K562 (cell line): ENCODE data around the gene SMCO3. TPM values are rescaled to one million over a fixed set of nuclear protein-coding genes. Genes with fewer than 3 reads are reported as not detected.

Experiments
- ATAC-seq: fragments of 200-7000 bp; cut with Tn5 transposase; 3 replicates; pipeline ENCODE4 v1.9.1; 2020; ENCODE audit warnings: moderate library complexity
- BruUV-seq: library from RNA; stranded (reverse); fragments of 400-500 nt; replicated peaks from 2 replicates; lab custom pipeline; 2021; lab: Mats Ljungman, UMichigan
- CTCF ChIA-PET: fragments of 300-600 bp; formaldehyde crosslinking; extraction: SDS; loops from one replicate; lab custom pipeline; 2021; ENCODE audit warnings: low intra/inter-chr PET ratio; lab: Yijun Ruan, JAX
- POLR2A ChIA-PET: fragments of 300-600, 350-650 bp; sonication (Branson Sonifier 250); formaldehyde crosslinking; extraction: SDS; loops from one replicate; lab custom pipeline; 2021; ENCODE audit warnings: antibody characterized with exemption, inconsistent platforms; lab: Yijun Ruan, JAX
- DNase-seq, 4 experiments: peaks; one replicate each; pipeline versions ENCODE4 v3.0.0 to v3.0.0-alpha.2; 2011 to 2018; ENCODE audit warnings: low spot score in 3 of 4, mixed read lengths in 3 of 4; ENCODE audit errors: extremely low read depth in 1 of 4
- FAIRE-seq: peaks from 2 replicates; lab custom pipeline; 2011; peaks lifted over from hg19 to GRCh38; lab: Jason Lieb, UNC
- H2AFZ ChIP-seq: 2 replicates; pipeline ENCODE4 v1.6.0; 2011; ENCODE audit warnings: low read depth, low read length, control low read depth, inconsistent platforms
- H3K27ac ChIP-seq: fragments of 200-600 bp; 3 replicates; pipeline ENCODE4 v1.8.0; 2011; ENCODE audit warnings: low read depth, mild to moderate bottlenecking, control low read depth, inconsistent platforms, low read length, moderate library complexity, mixed read lengths; ENCODE audit errors: extremely low read depth
- H3K27me3 ChIP-seq, 2 experiments: fragments of 300-600 bp in 1 of 2; 2 replicates in 1 of 2; 3 replicates in 1 of 2; pipeline versions ENCODE4 v1.6.0 to v1.8.0; 2011; ENCODE audit warnings: inconsistent platforms in 2 of 2, low read length in 2 of 2, mild to moderate bottlenecking in 1 of 2, mixed read lengths in 1 of 2, moderate library complexity in 1 of 2; ENCODE audit not compliant: control insufficient read depth in 2 of 2, insufficient read depth in 2 of 2
- H3K36me3 ChIP-seq: fragments of 300-600 bp; 3 replicates; pipeline ENCODE4 v1.8.0; 2011; ENCODE audit warnings: mild to moderate bottlenecking, low read length, inconsistent platforms; ENCODE audit not compliant: control insufficient read depth, insufficient read depth
- H3K4me1 ChIP-seq, 2 experiments: fragments of 200-600 bp in 1 of 2; replicated peaks in 1 of 2; 2 replicates in 1 of 2; 3 replicates in 1 of 2; pipeline versions ENCODE4 v1.5.1 to v1.8.0; 2011; ENCODE audit warnings: inconsistent platforms in 2 of 2, low read length in 2 of 2, mild to moderate bottlenecking in 1 of 2, mixed read lengths in 1 of 2, moderate library complexity in 1 of 2; ENCODE audit not compliant: control insufficient read depth in 2 of 2, insufficient read depth in 2 of 2
- H3K4me2 ChIP-seq: 2 replicates; pipeline ENCODE4 v1.6.1; 2011; ENCODE audit warnings: low read length, control low read depth, inconsistent platforms, mixed read lengths; ENCODE audit not compliant: insufficient read depth
- H3K4me3 ChIP-seq: fragments of 200-600 bp; sonication (generic), shearing (Covaris generic); 2 replicates; pipeline ENCODE4 v1.5.1; 2016; ENCODE audit warnings: control low read depth, inconsistent platforms
- H3K79me2 ChIP-seq: fragments of 200-600 bp; 3 replicates; pipeline ENCODE4 v1.8.0; 2011; ENCODE audit warnings: low read length, inconsistent platforms; ENCODE audit not compliant: control insufficient read depth, insufficient read depth
- H3K9ac ChIP-seq, 2 experiments: 2 replicates each; pipeline versions ENCODE4 v1.6.0 to v1.6.1; 2011; ENCODE audit warnings: low read depth in 2 of 2, low read length in 2 of 2, control low read depth in 1 of 2, inconsistent platforms in 1 of 2, mild to moderate bottlenecking in 1 of 2, mixed read lengths in 1 of 2; ENCODE audit not compliant: insufficient read depth in 1 of 2
- H3K9me1 ChIP-seq: one replicate; pipeline ENCODE4 v1.6.0; 2011; ENCODE audit warnings: inconsistent platforms, mild to moderate bottlenecking, low read length, moderate library complexity; ENCODE audit not compliant: control insufficient read depth, insufficient read depth
- H3K9me3 ChIP-seq: replicated peaks from 2 replicates; pipeline ENCODE4 v1.5.1; 2011; ENCODE audit warnings: low read depth, low read length, inconsistent platforms; ENCODE audit not compliant: control insufficient read depth, insufficient read depth
- H4K20me1 ChIP-seq: replicated peaks from 2 replicates; pipeline ENCODE4 v1.6.1; 2011; ENCODE audit warnings: low read length, inconsistent platforms, mixed read lengths; ENCODE audit not compliant: control insufficient read depth, insufficient read depth
- ARID3A ChIP-seq: IDR thresholded peaks from 2 replicates; pipeline ENCODE4 v1.6.1; 2012; ENCODE audit warnings: low read depth, low read length, improper control_type of control experiment, borderline replicate concordance
- ARID3B ChIP-seq: fragments of 250-450 bp; sonication (Bioruptor Pico); IDR thresholded peaks from 2 replicates; pipeline ENCODE4 v1.4.0; 2020; ENCODE audit warnings: borderline replicate concordance
- ERF ChIP-seq: fragments of 450-650 bp; formaldehyde crosslinking; IDR thresholded peaks from 2 replicates; pipeline ENCODE4 v1.4.0; 2020; ENCODE audit warnings: mild to moderate bottlenecking, mixed read lengths
- FOXA1 ChIP-seq: fragments of 450-650 bp; IDR thresholded peaks from 2 replicates; pipeline ENCODE4 v1.6.1; 2016; ENCODE audit warnings: mild to moderate bottlenecking, borderline replicate concordance
- HNRNPLL ChIP-seq: fragments of 200-400 bp; formaldehyde crosslinking; IDR thresholded peaks from 2 replicates; pipeline ENCODE4 v1.6.1; 2017; ENCODE audit warnings: low read length, low read depth, mild to moderate bottlenecking; ENCODE audit not compliant: poor library complexity, severe bottlenecking
- LEF1 ChIP-seq: fragments of 450-650 bp; IDR thresholded peaks from 2 replicates; pipeline ENCODE4 v1.6.1; 2016; ENCODE audit warnings: mild to moderate bottlenecking
- MTA1 ChIP-seq: fragments of 450-650 bp; IDR thresholded peaks from 2 replicates; pipeline ENCODE4 v1.6.1; 2017; ENCODE audit warnings: borderline replicate concordance
- OTX1 ChIP-seq: fragments of 450-650 bp; formaldehyde crosslinking; IDR thresholded peaks from 2 replicates; pipeline ENCODE4 v1.4.0; 2022; ENCODE audit warnings: mild to moderate bottlenecking
- POLR3G ChIP-seq: IDR thresholded peaks from 2 replicates; pipeline ENCODE4 v1.6.1; 2011; ENCODE audit not compliant: insufficient read length, insufficient replicate concordance; ENCODE audit errors: extremely low read depth
- SAFB2 ChIP-seq: fragments of 200-400 bp; formaldehyde crosslinking; IDR thresholded peaks from 2 replicates; pipeline ENCODE4 v1.6.1; 2018; ENCODE audit warnings: borderline replicate concordance, low read length, low read depth, moderate library complexity; ENCODE audit not compliant: severe bottlenecking
- SMARCB1 ChIP-seq: IDR thresholded peaks from 2 replicates; pipeline ENCODE4 v1.6.1; 2011; ENCODE audit warnings: improper control_type of control experiment, low read depth; ENCODE audit not compliant: insufficient read length
- TGIF2 ChIP-seq: sonication (generic); formaldehyde crosslinking; IDR thresholded peaks from 2 replicates; pipeline ENCODE4 v1.8.1; 2022; ENCODE audit warnings: mild to moderate bottlenecking, missing genetic modification reagents, moderate library complexity
- ZNF24 ChIP-seq: fragments of 450-650 bp; IDR thresholded peaks from 2 replicates; pipeline ENCODE4 v1.6.1; 2016
- ZNF316 ChIP-seq: fragments of 450-650 bp; IDR thresholded peaks from 2 replicates; pipeline ENCODE4 v1.6.1; 2016
- ZNF431 ChIP-seq: sonication (generic); formaldehyde crosslinking; IDR thresholded peaks from 2 replicates; pipeline ENCODE4 v1.8.0; 2022; ENCODE audit warnings: mild to moderate bottlenecking, missing genetic modification reagents
- in situ Hi-C: fragments of 300-500 bp; cut with MboI; formaldehyde crosslinking; loops from 4 replicates; pipeline ENCODE4 v1.15.0; 2018; ENCODE audit warnings: inconsistent platforms, mixed read lengths
- intact Hi-C: fragments of 100-400 bp; cut with micrococcal nuclease; formaldehyde crosslinking; loops from 2 replicates; pipeline ENCODE4 v1.14.2; 2022
- polyA plus RNA-seq, 8 experiments: library from polyadenylated mRNA; depleted of rRNA in 4 of 8; stranded (reverse) in 5 of 8; unstranded in 3 of 8; fragments of >200 nt; fragmentation: Nextera tagmentation in 2 of 8; fragmentation: Illumina TruSeq in 1 of 8; extraction: Ambion mirVana in 2 of 8; extraction: Trizol in 1 of 8; gene quantifications; 2 replicates each; pipeline versions ENCODE4 v1.2.1 to v1.2.3, GENCODE V29; 2011 to 2014; ENCODE audit warnings: inconsistent platforms in 1 of 8, missing spikeins in 1 of 8
- total RNA-seq, 7 experiments: library from RNA; depleted of rRNA in 6 of 7; stranded (reverse); fragments of >200 nt in 6 of 7; fragmentation: Illumina TruSeq in 2 of 7; extraction: Trizol in 2 of 7; gene quantifications; 2 replicates each; pipeline versions ENCODE4 v1.2.1 to v1.2.3, GENCODE V29; 2011 to 2021; ENCODE audit warnings: low replicate concordance in 1 of 7

The SMCO3 gene
- total and polyA plus RNA-seq, 9 of the 15 experiments (the other 6 are each of a cell fraction or from before 2014, with no cell fraction given): 0.10 to 0.14 TPM; not detected in 7

- intact Hi-C loops: loop anchor here (5.0 to 10.0 kb wide), 2 partner anchors 42 to 80 kb away; partner anchors contain the start of genes C12orf60 and WBP11
- ChIA-PET CTCF (interaction anchor here (1.9 kb wide), 1 partner anchor 151 kb away, joined by 15 read pairs; no protein-coding TSS in a partner anchor), POLR2A (no interaction called here)
- ATAC-seq (no peak), FAIRE-seq (no peak), DNase-seq (no peak)
- Histone ChIP-seq H3K9ac (no peak overlapping the region), H3K4me3 (no peak overlapping the region), H3K36me3 (no peaks in the 10 kb centered on the region), H2AFZ (no peak overlapping the region), H3K27ac (no peak overlapping the region), H4K20me1 (no peaks in the 10 kb centered on the region), H3K4me2 (no peak overlapping the region), H3K4me1 (peaks cover 0 to 10% of the 10 kb centered on the region in 2 experiments; a peak in 2 of 5 replicates), H3K79me2 (no peaks in the 10 kb centered on the region), H3K9me3 (no peaks in the 10 kb centered on the region), H3K9me1 (no peaks in the 10 kb centered on the region), H3K27me3 (no peaks in the 10 kb centered on the region)
- TF ChIP-seq LEF1: no peak
- no peak for TF ChIP-seq ARID3A
- no peak for TF ChIP-seq OTX1 (CRISPR knock-in tag)
- no peak for TF ChIP-seq SMARCB1
- TF ChIP-seq MTA1: no peak
- TF ChIP-seq ZNF316: no peak
- TF ChIP-seq TGIF2 (CRISPR knock-in tag): no peak
- TF ChIP-seq POLR3G: no peak
- no peak for TF ChIP-seq HNRNPLL
- no peak for TF ChIP-seq ZNF24
- no peak for TF ChIP-seq ERF (CRISPR knock-in tag)
- no peak for TF ChIP-seq ARID3B
- no peak for TF ChIP-seq ZNF431 (CRISPR knock-in tag)
- no peak for TF ChIP-seq SAFB2
- no peak for TF ChIP-seq FOXA1
- no TSS peak for BruUV-seq
- in situ Hi-C loops: loop anchor here (10.0 kb wide), 1 partner anchor 150 kb away; no protein-coding TSS in a partner anchor
Observed at GRCh38 chr12:14844401-14844800, 30.4 kb upstream of the SMCO3 start.
